Measurements from ENCODE around the gene OPA1. TPM values are rescaled to one million over a fixed set of nuclear protein-coding genes. Genes with fewer than 3 reads are reported as not detected.

Gene OPA1
- total RNA-seq, 1 experiment from 2014 or later, result 84.4 TPM

DNA sequence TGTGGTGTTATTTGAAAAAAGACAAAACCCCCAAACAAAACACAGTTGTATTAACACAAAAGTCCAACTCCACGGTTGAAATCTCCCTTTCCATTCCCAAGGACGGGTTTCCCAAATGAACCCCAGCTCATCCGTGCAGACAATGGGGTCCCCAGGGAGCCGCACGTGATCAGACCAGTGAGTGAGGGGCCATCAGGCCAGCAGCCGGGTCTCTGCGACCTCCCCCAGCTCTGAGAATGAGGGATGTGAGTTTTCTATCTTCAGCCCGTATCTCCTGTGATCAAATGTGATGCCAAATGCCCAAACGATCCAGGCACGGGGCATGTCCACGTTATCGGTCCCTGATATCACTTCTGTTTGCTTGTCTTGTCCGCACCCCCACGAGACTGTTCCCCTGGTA is 138.0 kb downstream of the OPA1 start:
- ChIA-PET CTCF (no interaction called here), POLR2A (ENCODE audit: low non-redundant PET) (no interaction called here)
- intact Hi-C loops (cut with micrococcal nuclease; ENCODE audit: unreplicated experiment), result no loop called here
- no peaks in the 10 kb centered on the region for H3K4me1 ChIP-seq (ENCODE audit: insufficient read depth, low read length, poor library complexity, severe bottlenecking)
- no peaks in the 10 kb centered on the region for H3K27me3 ChIP-seq (replicated peaks; ENCODE audit: insufficient read depth, low read depth, low read length, poor library complexity)
- no TSS peak for BruUV-seq (replicated peaks)
- no peak overlapping the region for H3K4me3 ChIP-seq (ENCODE audit: low read depth, low read length, poor library complexity, severe bottlenecking)
- H3K36me3 ChIP-seq (ENCODE audit: insufficient read depth, low read length, poor library complexity, severe bottlenecking), result no peaks in the 10 kb centered on the region
- DNase-seq (ENCODE audit: low spot score), result no peak
- H3K27ac ChIP-seq (ENCODE audit: low read depth, low read length, poor library complexity, severe bottlenecking), result no peak overlapping the region
- no peaks in the 10 kb centered on the region for H3K9me3 ChIP-seq (ENCODE audit: low read depth, low read length, poor library complexity, severe bottlenecking)
- TF ChIP-seq, protein P1, sequence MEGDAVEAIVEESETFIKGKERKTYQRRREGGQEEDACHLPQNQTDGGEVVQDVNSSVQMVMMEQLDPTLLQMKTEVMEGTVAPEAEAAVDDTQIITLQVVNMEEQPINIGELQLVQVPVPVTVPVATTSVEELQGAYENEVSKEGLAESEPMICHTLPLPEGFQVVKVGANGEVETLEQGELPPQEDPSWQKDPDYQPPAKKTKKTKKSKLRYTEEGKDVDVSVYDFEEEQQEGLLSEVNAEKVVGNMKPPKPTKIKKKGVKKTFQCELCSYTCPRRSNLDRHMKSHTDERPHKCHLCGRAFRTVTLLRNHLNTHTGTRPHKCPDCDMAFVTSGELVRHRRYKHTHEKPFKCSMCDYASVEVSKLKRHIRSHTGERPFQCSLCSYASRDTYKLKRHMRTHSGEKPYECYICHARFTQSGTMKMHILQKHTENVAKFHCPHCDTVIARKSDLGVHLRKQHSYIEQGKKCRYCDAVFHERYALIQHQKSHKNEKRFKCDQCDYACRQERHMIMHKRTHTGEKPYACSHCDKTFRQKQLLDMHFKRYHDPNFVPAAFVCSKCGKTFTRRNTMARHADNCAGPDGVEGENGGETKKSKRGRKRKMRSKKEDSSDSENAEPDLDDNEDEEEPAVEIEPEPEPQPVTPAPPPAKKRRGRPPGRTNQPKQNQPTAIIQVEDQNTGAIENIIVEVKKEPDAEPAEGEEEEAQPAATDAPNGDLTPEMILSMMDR (conservative IDR thresholded peaks at IDR 0.05; ENCODE audit: low read depth, low read length), result no peak
- no peak for TF ChIP-seq EZH2 (IDR thresholded peaks at IDR 0.05; ENCODE audit: borderline replicate concordance, low read depth, low read length, poor library complexity, severe bottlenecking)

DNA sequence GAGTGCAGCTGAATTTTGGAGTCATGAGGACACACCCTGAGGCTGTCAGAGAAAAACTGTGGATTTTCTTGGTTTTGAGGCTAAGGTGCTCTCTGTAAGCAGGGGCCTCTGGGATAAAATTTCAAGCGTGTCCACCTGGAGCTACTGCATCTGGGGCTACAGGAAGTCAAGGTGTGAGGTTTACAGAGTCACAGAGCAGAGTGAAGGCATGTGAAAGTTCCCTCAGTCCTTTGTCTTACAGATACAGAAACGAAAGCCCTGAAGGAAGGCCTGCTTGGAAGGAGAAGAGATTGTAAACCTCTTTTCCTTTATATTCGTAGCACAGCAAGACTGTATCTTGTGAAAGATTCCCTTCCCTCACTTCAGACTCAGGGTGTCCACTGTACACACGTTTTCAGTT is 138.6 kb downstream of the OPA1 start:
- Histone ChIP-seq H3K4me3 (ENCODE audit: low read depth, low read length, poor library complexity, severe bottlenecking) (no peak overlapping the region), H3K36me3 (ENCODE audit: insufficient read depth, low read length, poor library complexity, severe bottlenecking) (no peaks in the 10 kb centered on the region), H3K27me3 (replicated peaks; ENCODE audit: insufficient read depth, low read depth, low read length, poor library complexity) (no peaks in the 10 kb centered on the region), H3K4me1 (ENCODE audit: insufficient read depth, low read length, poor library complexity, severe bottlenecking) (no peaks in the 10 kb centered on the region), H3K9me3 (ENCODE audit: low read depth, low read length, poor library complexity, severe bottlenecking) (no peaks in the 10 kb centered on the region), H3K27ac (ENCODE audit: low read depth, low read length, poor library complexity, severe bottlenecking) (no peak overlapping the region)
- DNase-seq (ENCODE audit: low spot score), result no peak
- TF ChIP-seq, protein P1 (conservative IDR thresholded peaks at IDR 0.05; ENCODE audit: low read depth, low read length), result no peak
- no peak for TF ChIP-seq EZH2 (IDR thresholded peaks at IDR 0.05; ENCODE audit: borderline replicate concordance, low read depth, low read length, poor library complexity, severe bottlenecking)
- intact Hi-C loops (cut with micrococcal nuclease; ENCODE audit: unreplicated experiment), result no loop called here
- BruUV-seq (replicated peaks), result no TSS peak
- CTCF ChIA-PET, result no interaction called here
- POLR2A ChIA-PET (ENCODE audit: low non-redundant PET), result no interaction called here

DNA sequence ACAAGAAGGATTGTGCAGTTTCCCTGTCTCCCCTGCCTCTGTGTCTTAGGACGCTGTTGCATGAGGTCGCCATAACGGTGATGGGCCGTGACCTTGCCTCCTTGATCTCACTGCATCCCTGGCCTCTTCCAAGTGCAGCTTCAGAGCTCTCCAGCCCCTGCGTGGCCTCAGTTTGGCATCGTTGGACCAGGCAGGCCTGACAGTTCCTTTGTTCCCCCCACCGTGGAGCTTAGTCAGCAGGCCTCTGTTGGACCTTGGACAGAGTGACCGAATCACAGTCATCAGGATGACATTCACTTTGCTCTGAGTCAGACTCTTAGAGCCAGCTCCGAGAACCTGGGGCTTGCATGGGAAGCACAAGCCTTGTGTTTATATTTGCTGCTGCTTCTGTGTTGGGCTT is 139.4 kb downstream of the OPA1 start:
- no peaks in the 10 kb centered on the region for H3K27me3 ChIP-seq (replicated peaks; ENCODE audit: insufficient read depth, low read depth, low read length, poor library complexity)
- H3K4me3 ChIP-seq (ENCODE audit: low read depth, low read length, poor library complexity, severe bottlenecking), result no peak overlapping the region
- H3K9me3 ChIP-seq (ENCODE audit: low read depth, low read length, poor library complexity, severe bottlenecking), result no peaks in the 10 kb centered on the region
- H3K36me3 ChIP-seq (ENCODE audit: insufficient read depth, low read length, poor library complexity, severe bottlenecking), result no peaks in the 10 kb centered on the region
- TF ChIP-seq, protein P1 (conservative IDR thresholded peaks at IDR 0.05; ENCODE audit: low read depth, low read length), result no peak
- TF ChIP-seq EZH2 (IDR thresholded peaks at IDR 0.05; ENCODE audit: borderline replicate concordance, low read depth, low read length, poor library complexity, severe bottlenecking), result no peak
- ChIA-PET CTCF (no interaction called here), POLR2A (ENCODE audit: low non-redundant PET) (no interaction called here)
- intact Hi-C loops (cut with micrococcal nuclease; ENCODE audit: unreplicated experiment), result no loop called here
- DNase-seq (ENCODE audit: low spot score), result no peak
- no TSS peak for BruUV-seq (replicated peaks)
- no peak overlapping the region for H3K27ac ChIP-seq (ENCODE audit: low read depth, low read length, poor library complexity, severe bottlenecking)
- no peaks in the 10 kb centered on the region for H3K4me1 ChIP-seq (ENCODE audit: insufficient read depth, low read length, poor library complexity, severe bottlenecking)

Data from A673 (cell line).